Stimulated activated CD4-positive, alpha-beta T cell treated with anti-CD3 and anti-CD28 coated beads, Interleukin-4, amount 100 ng/mL, for 4 hours (primary cell): ENCODE measurements around the gene OR7C1.

ENCODE experiments used
- DNase-seq, 2 experiments: peaks; one replicate each; pipeline ENCODE4 v3.0.0-alpha.2; 2020

OR7C1 gene

GRCh38 chr19:14764401-14764800, 70.6 kb downstream of the OR7C1 start:
- no peak for DNase-seq

GRCh38 chr19:14763497-14764145, 71.4 kb downstream of the OR7C1 start:
- no peak for DNase-seq

DNA sequence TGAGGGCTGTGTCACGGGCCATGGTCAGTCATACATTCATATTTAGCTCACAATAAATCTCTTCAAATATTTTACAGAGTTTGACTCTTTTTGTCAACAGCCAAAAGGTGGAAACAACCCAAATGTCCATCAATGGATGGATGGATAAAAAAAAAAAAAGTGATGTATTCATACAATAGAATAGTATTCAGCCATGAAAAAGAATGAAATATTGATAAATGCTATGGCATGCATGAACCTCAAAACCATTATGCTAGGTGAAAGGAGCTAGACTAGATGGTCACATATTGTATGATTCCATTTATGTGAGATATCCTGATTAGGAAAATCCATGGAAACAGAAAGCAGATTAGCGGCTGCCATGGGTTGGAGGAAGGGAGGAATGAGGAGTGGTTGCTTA, 72.9 kb downstream of the OR7C1 start:
- DNase-seq: no peak

DNA sequence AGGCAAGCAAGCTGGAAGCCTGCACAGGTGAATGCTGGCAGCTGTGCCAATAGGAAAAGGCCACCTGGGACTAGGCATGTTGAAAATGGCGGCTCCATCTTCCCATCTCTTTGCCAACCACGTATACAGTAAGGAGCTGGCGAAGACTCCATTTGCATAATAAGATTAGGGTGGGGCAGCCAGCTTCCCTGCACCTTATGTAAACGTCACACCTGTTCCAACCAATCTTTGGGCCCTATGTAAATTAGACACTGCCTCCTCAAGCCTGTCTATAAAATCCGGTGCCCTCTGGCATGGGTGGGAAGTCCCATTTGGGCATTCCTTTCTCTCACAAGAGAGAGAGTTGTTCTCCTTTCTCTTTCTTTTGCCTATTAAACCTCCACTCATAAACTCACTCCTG, 73.4 kb downstream of the OR7C1 start:
- DNase-seq: no peak

DNA sequence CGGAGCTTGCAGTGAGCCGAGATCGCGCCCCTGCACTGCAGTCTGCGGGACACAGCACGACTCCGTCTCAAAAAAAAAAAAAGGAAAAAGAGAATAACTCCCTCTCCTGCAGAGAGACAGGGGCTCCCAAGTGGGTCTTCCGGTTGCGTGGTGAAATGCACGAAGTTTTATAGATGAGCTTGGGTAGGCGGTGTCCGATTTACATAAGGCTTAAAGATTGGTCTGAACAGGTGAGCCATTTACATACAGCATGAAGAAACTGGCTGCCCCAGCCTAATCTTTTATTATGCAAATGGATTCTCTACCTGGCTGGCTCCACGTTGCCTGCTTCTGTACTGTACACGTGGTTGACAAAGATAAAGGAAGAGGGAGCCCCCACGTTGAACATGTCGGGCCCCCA, 76.2 kb downstream of the OR7C1 start:
- no peak for DNase-seq

DNA sequence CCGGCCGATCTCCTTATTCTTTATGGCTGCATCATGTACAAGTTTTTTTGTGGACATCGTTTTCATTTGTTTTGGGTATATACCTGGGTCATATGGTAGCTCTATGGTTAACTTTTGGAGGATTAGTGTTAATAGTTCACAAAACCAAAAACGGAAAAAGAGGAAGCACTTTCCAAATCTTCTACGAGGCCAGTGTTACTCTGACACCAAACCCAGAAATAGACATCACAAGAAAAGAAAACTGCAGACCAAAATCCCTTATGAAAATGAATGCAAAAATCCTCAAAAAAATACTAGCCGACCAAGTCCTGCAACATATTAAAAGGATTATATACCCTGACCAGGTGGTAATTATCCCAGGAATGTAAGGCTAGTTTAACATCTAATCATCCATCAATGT, 86.4 kb downstream of the OR7C1 start:
- no peak for DNase-seq
